ENCODE data around the gene PIGO. TPM values are rescaled to one million over a fixed set of nuclear protein-coding genes. Genes with fewer than 3 reads are reported as not detected.

PIGO gene
- total RNA-seq, 1 donor from 2014 or later, result 27.8 TPM

GRCh38 chr9:35107297-35108290, 11.2 kb upstream of the PIGO start:
- TF ChIP-seq CTCF (IDR thresholded peaks at IDR 0.05; ENCODE audit: insufficient read depth, low read length, poor library complexity, severe bottlenecking), result no peak
- DNase-seq (ENCODE audit: low read depth), result no peak
- H3K4me3 ChIP-seq (ENCODE audit: low read depth, low read length), result no peak overlapping the region
- no peaks in the 10 kb centered on the region for H3K27me3 ChIP-seq (ENCODE audit: control insufficient read depth, insufficient read depth, low read length)
- peaks cover 3% of the 10 kb centered on the region for H3K36me3 ChIP-seq (ENCODE audit: control insufficient read depth, insufficient read depth, low read length)

DNA sequence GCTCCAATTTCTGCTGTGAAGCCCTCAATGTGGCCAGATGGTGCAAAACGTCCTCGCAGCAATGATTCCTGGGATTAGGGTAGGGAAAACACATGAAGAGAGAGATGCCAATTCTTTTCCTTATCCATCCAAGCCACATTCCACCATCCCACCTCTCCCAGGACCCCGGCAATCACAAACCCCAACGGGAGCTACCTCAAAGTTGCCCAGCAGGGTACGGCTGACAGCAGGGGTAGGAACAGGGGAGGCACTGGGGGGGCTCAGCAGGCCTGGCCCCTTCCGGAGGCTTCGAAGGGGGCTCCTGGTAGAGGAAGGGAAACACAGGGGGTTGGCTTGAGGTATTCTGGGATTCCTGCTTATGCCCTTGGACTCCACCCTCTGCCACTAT, 9.9 kb upstream of the PIGO start:
- Histone ChIP-seq H3K4me3 (ENCODE audit: low read depth, low read length) (no peak overlapping the region), H3K36me3 (ENCODE audit: control insufficient read depth, insufficient read depth, low read length) (peaks cover 3% of the 10 kb centered on the region), H3K27me3 (ENCODE audit: control insufficient read depth, insufficient read depth, low read length) (no peaks in the 10 kb centered on the region)
- no peak for TF ChIP-seq CTCF (IDR thresholded peaks at IDR 0.05; ENCODE audit: insufficient read depth, low read length, poor library complexity, severe bottlenecking)
- no peak for DNase-seq (ENCODE audit: low read depth)

DNA sequence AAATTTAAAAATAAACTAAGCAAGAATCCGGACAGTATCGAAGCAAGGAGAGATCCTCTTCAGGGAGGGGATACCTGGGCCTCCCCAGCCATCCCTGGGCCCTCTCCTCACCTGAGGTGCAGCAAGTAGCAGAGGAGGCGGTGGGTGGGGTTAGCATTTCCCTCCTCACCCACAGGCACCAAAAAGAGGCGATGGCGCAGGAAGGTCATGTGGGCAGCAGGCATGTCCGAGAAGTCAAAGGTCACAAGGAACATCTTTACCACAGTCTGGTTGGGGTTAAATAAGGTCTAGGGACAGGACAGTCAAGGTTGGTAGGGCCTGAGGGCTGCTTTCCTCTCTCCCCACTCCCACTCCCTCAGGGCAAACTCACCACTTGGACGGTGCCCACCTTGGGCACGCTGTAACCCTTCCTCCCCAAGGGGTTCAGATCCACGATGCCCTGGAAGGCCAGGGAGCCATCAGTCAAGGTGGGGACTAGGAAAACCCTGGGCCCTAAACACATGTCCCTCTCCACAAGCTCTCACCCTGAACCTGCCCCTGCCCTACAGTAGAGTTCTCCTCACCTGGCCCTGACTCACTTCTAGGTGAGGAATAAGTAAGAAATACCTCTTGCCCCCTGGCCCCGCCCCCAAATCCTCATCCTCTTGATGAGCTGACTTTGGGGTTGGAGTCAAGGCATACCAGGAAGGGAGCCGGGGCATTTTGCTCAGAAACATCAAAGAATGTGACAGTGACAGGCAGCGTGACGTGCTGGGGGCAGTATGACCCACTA, 9.4 kb upstream of the PIGO start:
- Histone ChIP-seq H3K27me3 (ENCODE audit: control insufficient read depth, insufficient read depth, low read length) (no peaks in the 10 kb centered on the region), H3K4me3 (ENCODE audit: low read depth, low read length) (no peak overlapping the region), H3K36me3 (ENCODE audit: control insufficient read depth, insufficient read depth, low read length) (peaks cover 3% of the 10 kb centered on the region)
- no peak for DNase-seq (ENCODE audit: low read depth)
- TF ChIP-seq CTCF (IDR thresholded peaks at IDR 0.05; ENCODE audit: insufficient read depth, low read length, poor library complexity, severe bottlenecking), result no peak

GRCh38 chr9:35105126-35105525, 8.7 kb upstream of the PIGO start:
- TF ChIP-seq CTCF (IDR thresholded peaks at IDR 0.05; ENCODE audit: insufficient read depth, low read length, poor library complexity, severe bottlenecking), result no peak
- no peak for DNase-seq (ENCODE audit: low read depth)
- Histone ChIP-seq H3K36me3 (ENCODE audit: control insufficient read depth, insufficient read depth, low read length) (peaks cover 3% of the 10 kb centered on the region), H3K4me3 (ENCODE audit: low read depth, low read length) (no peak overlapping the region), H3K27me3 (ENCODE audit: control insufficient read depth, insufficient read depth, low read length) (no peaks in the 10 kb centered on the region)

- DNase-seq (ENCODE audit: low read depth), result no peak
- no peak for TF ChIP-seq CTCF (IDR thresholded peaks at IDR 0.05; ENCODE audit: insufficient read depth, low read length, poor library complexity, severe bottlenecking)
- peaks cover 5% of the 10 kb centered on the region for H3K36me3 ChIP-seq (ENCODE audit: control insufficient read depth, insufficient read depth, low read length)
- no peak overlapping the region for H3K4me3 ChIP-seq (ENCODE audit: low read depth, low read length)
- H3K27me3 ChIP-seq (ENCODE audit: control insufficient read depth, insufficient read depth, low read length), result no peaks in the 10 kb centered on the region
These were observed 8.2 kb upstream of the PIGO start for GRCh38 chr9:35104586-35104985.

Measured in kidney epithelial cell (primary cell).